PC-9 (cell line): ENCODE data around the gene SEC61G. TPM values are rescaled to one million over a fixed set of nuclear protein-coding genes. Genes with fewer than 3 reads are reported as not detected.

Source experiments
- BruUV-seq: library from RNA; stranded (reverse); fragments of 400-500 nt; replicated peaks from 2 replicates; lab custom pipeline; 2021; lab: Mats Ljungman, UMichigan
- CTCF ChIA-PET: fragments of 300-600 bp; sonication (Branson Sonifier 250); formaldehyde crosslinking; loops from one replicate; lab custom pipeline; 2022; ENCODE audit warnings: antibody characterized with exemption; lab: Charles Lee
- POLR2A ChIA-PET: fragments of 300-600 bp; sonication (Branson Sonifier 250); formaldehyde crosslinking; loops from one replicate; lab custom pipeline; 2022; ENCODE audit warnings: antibody characterized with exemption; ENCODE audit not compliant: unreplicated experiment; lab: Charles Lee
- DNase-seq, 2 experiments: peaks; one replicate each; pipeline versions ENCODE4 v3.0.0 to v3.0.0-alpha.2; 2015 to 2022; ENCODE audit warnings: mixed read lengths in 1 of 2
- H2AFZ ChIP-seq: fragments of 200-600 bp; sonication (generic); 2 replicates; pipeline ENCODE4 v1.8.1; 2017; ENCODE audit warnings: antibody characterized with exemption
- H3F3A ChIP-seq: fragments of 200-600 bp; sonication (generic); 2 replicates; pipeline ENCODE4 v1.8.1; 2017; ENCODE audit warnings: antibody characterized with exemption, mild to moderate bottlenecking, low read depth; ENCODE audit not compliant: insufficient read depth
- H3K27ac ChIP-seq: fragments of 200-600 bp; sonication (generic); 2 replicates; pipeline ENCODE4 v1.6.1; 2016; ENCODE audit warnings: mixed run types
- H3K27me3 ChIP-seq: fragments of 200-600 bp; sonication (generic); 2 replicates; pipeline ENCODE4 v1.6.1; 2016; ENCODE audit warnings: low read depth, mixed run types; ENCODE audit not compliant: insufficient read depth
- H3K36me3 ChIP-seq: fragments of 200-600 bp; sonication (generic); 2 replicates; pipeline ENCODE4 v1.6.1; 2016; ENCODE audit warnings: low read depth, mixed run types
- H3K4me1 ChIP-seq: fragments of 200-600 bp; sonication (generic); replicated peaks from 2 replicates; pipeline ENCODE4 v1.6.1; 2016; ENCODE audit warnings: mixed run types; ENCODE audit not compliant: insufficient read depth
- H3K4me2 ChIP-seq: fragments of 200-600 bp; sonication (generic); 2 replicates; pipeline ENCODE4 v1.6.1; 2017; ENCODE audit warnings: mixed run types
- H3K4me3 ChIP-seq: fragments of 200-600 bp; sonication (generic); 2 replicates; pipeline ENCODE4 v1.6.1; 2016; ENCODE audit warnings: mixed run types
- H3K79me2 ChIP-seq: fragments of 200-600 bp; sonication (generic); 2 replicates; pipeline ENCODE4 v1.6.1; 2017; ENCODE audit warnings: low read depth, mixed run types
- H3K9me2 ChIP-seq: fragments of 200-600 bp; sonication (generic); 2 replicates; pipeline ENCODE4 v1.8.1; 2017; ENCODE audit warnings: mild to moderate bottlenecking; ENCODE audit not compliant: insufficient read depth
- H3K9me3 ChIP-seq: fragments of 200-600 bp; sonication (generic); 2 replicates; pipeline ENCODE4 v1.8.1; 2016; ENCODE audit warnings: low read depth; ENCODE audit not compliant: insufficient read depth
- H4K20me1 ChIP-seq: fragments of 200-600 bp; sonication (generic); 2 replicates; pipeline ENCODE4 v1.8.1; 2017; ENCODE audit not compliant: insufficient read depth
- EZH2 ChIP-seq: fragments of 200-600 bp; sonication (generic); IDR thresholded peaks from 2 replicates; pipeline ENCODE4 v1.8.0; 2017; ENCODE audit warnings: antibody characterized with exemption, low read depth
- intact Hi-C: fragments of 100-400 bp; cut with micrococcal nuclease; formaldehyde crosslinking; loops from one replicate; pipeline ENCODE4 v1.10.0; 2022; ENCODE audit not compliant: unreplicated experiment
- total RNA-seq: library from RNA; stranded (reverse); gene quantifications from 2 replicates; pipeline ENCODE4 v1.2.3, GENCODE V29; 2021
- TF ChIP-seq, protein P1 (sequence below): fragments of 200-600 bp; sonication (generic); conservative IDR thresholded peaks from 2 replicates; pipeline ENCODE4 v1.6.1; 2017; ENCODE audit warnings: mixed run types, antibody characterized with exemption, mild to moderate bottlenecking, moderate library complexity

SEC61G gene
- total RNA-seq, 1 experiment from 2014 or later, result 261 TPM

DNA sequence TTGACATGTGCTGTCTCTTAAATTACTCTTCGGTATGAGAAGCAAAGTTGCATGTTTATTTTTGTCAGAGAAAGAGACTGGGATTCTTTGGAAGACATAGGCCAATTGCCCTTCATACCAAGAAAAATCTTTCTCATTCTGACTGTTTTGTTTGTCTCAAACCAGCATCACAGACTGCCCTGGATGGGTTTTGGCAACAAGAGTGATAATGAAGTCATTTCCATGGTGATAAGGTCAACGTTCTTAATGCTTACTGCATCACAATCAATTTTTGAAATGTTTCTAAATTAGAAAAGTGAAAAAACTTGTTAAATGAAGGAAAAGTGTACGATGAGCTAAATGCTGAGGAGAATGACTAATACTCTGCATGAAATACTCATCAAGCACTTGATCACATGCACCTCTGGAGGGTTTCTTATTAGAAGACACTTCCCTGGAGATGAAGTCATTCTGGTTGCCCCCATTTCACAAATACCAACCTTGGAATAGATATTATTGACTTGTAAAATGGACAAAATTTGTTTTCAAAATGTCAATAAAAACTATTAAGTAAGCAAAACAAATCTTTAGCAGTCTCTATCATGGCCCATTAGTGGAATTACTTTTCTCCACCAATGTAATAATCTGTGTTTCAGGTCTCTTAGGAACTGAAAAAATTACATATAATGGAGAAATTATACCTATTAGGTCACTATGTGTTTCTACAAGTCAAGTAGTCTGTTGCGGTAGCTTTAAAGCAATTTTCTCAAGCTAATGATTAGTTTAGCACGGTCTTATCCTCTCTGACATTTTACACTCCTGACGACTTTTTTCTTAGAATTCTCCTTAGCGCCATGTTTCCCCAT lies 19.9 kb upstream of the SEC61G start:
- TF ChIP-seq EZH2, result no peak
- TF ChIP-seq, protein P1, sequence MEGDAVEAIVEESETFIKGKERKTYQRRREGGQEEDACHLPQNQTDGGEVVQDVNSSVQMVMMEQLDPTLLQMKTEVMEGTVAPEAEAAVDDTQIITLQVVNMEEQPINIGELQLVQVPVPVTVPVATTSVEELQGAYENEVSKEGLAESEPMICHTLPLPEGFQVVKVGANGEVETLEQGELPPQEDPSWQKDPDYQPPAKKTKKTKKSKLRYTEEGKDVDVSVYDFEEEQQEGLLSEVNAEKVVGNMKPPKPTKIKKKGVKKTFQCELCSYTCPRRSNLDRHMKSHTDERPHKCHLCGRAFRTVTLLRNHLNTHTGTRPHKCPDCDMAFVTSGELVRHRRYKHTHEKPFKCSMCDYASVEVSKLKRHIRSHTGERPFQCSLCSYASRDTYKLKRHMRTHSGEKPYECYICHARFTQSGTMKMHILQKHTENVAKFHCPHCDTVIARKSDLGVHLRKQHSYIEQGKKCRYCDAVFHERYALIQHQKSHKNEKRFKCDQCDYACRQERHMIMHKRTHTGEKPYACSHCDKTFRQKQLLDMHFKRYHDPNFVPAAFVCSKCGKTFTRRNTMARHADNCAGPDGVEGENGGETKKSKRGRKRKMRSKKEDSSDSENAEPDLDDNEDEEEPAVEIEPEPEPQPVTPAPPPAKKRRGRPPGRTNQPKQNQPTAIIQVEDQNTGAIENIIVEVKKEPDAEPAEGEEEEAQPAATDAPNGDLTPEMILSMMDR, result no peak
- ChIA-PET POLR2A (interaction anchor here (0.6 kb wide), 1 partner anchor 354 kb away, joined by 3 read pairs; no protein-coding TSS in a partner anchor), CTCF (interaction anchor here (0.5 to 1.4 kb wide), 3 partner anchors 354 to 477 kb away, joined by 5 to 13 read pairs (median 13); no protein-coding TSS in a partner anchor)
- no peaks in the 10 kb centered on the region for H3K36me3 ChIP-seq
- H3K27ac ChIP-seq, result no peak overlapping the region
- no peaks in the 10 kb centered on the region for H3K27me3 ChIP-seq
- H3K4me2 ChIP-seq, result no peak overlapping the region
- H3F3A ChIP-seq, result peaks cover 1% of the 10 kb centered on the region
- peaks cover 1% of the 10 kb centered on the region; the same call in 1 of the 2 replicates for H3K4me1 ChIP-seq
- H3K9me3 ChIP-seq, result peaks cover 21% of the 10 kb centered on the region
- H4K20me1 ChIP-seq, result no peaks in the 10 kb centered on the region
- no peaks in the 10 kb centered on the region for H3K79me2 ChIP-seq
- H2AFZ ChIP-seq, result no peak overlapping the region
- no TSS peak for BruUV-seq
- H3K9me2 ChIP-seq, result no peaks in the 10 kb centered on the region
- intact Hi-C loops, result loop anchor here (10.0 kb wide), 1 partner anchor 856 kb away; no protein-coding TSS in a partner anchor
- DNase-seq, result no peak
- H3K4me3 ChIP-seq, result no peak overlapping the region

DNA sequence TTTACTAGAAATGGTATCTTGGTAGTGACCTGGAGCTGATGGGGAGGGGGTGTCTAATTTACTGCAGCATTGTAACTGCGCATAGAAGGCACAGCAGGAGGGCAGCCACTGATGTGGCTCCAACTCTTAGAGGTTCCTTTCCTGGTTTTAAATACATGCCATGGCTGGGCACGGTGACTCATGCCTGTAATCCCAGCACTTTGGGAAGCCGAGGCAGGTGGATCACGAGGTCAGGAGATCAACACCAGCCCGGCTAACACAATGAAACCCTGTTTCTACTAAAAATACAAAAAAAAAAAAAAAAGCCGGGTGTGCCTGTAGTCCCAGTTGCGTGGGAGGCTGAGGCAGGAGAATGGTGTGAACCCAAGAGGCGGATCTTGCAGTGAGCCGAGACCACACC lies 19.2 kb upstream of the SEC61G start:
- H3K4me2 ChIP-seq, result no peak overlapping the region
- intact Hi-C loops, result loop anchor here (10.0 kb wide), 1 partner anchor 857 kb away; no protein-coding TSS in a partner anchor

More for the DNA sequence above, 19.2 kb upstream of the SEC61G start:
- no peaks in the 10 kb centered on the region for H4K20me1 ChIP-seq
- H2AFZ ChIP-seq, result no peak overlapping the region
- peaks cover 21% of the 10 kb centered on the region for H3K9me3 ChIP-seq
- H3K4me3 ChIP-seq, result no peak overlapping the region
- no peak for TF ChIP-seq EZH2
- TF ChIP-seq, protein P1, result no peak
- no peaks in the 10 kb centered on the region for H3K79me2 ChIP-seq
- no TSS peak for BruUV-seq
- no peak overlapping the region for H3K27ac ChIP-seq
- DNase-seq, result no peak
- no peaks in the 10 kb centered on the region for H3K9me2 ChIP-seq
- ChIA-PET POLR2A (no interaction called here), CTCF (interaction anchor here (0.6 to 1.4 kb wide), 2 partner anchors 355 to 477 kb away, joined by 5 to 13 read pairs; no protein-coding TSS in a partner anchor)
- H3K27me3 ChIP-seq, result no peaks in the 10 kb centered on the region
- H3K36me3 ChIP-seq, result no peaks in the 10 kb centered on the region
- H3F3A ChIP-seq, result peaks cover 9% of the 10 kb centered on the region
- H3K4me1 ChIP-seq, result peaks cover 9% of the 10 kb centered on the region
